ENCODE results near the gene CDA. TPM values are rescaled to one million over a fixed set of nuclear protein-coding genes. Genes with fewer than 3 reads are reported as not detected.

CDA gene
- total and polyA plus RNA-seq, 9 of the 15 experiments (the other 6 are each of a cell fraction or from before 2014, with no cell fraction given), result not detected

GRCh38 chr1:20593756-20594155, 4.9 kb downstream of the CDA start:
- WGBS (ENCODE audit: insufficient coverage, low coverage, missing lambda C conversion rate), result 6% methylated on average over 5 of the region's 5 CpGs
- Histone ChIP-seq H3K4me1 (replicated peaks in 1 of 2; ENCODE audit: control insufficient read depth in 2 of 2, insufficient read depth in 2 of 2, low read length in 2 of 2) (peaks cover under 1 to 6% of the 10 kb centered on the region in 2 experiments; a peak in 3 of 5 replicates), H3K79me2 (ENCODE audit: control insufficient read depth, insufficient read depth, low read length) (no peaks in the 10 kb centered on the region), H3K36me3 (ENCODE audit: control insufficient read depth, insufficient read depth, low read length) (no peaks in the 10 kb centered on the region), H3K4me2 (ENCODE audit: insufficient read depth, low read length) (no peak overlapping the region), H3K27ac (ENCODE audit: extremely low read depth, low read depth, low read length) (no peak overlapping the region), H2AFZ (ENCODE audit: low read depth, low read length) (no peak overlapping the region), H3K27me3 (ENCODE audit: control insufficient read depth in 2 of 2, insufficient read depth in 2 of 2, low read length in 2 of 2) (peaks cover 39 to 69% of the 10 kb centered on the region in 2 experiments), H3K4me3 (no peak overlapping the region), H3K9me3 (replicated peaks; ENCODE audit: control insufficient read depth, insufficient read depth, low read depth, low read length) (no peaks in the 10 kb centered on the region), H3K9me1 (ENCODE audit: control insufficient read depth, insufficient read depth, low read length) (no peaks in the 10 kb centered on the region), H3K9ac (ENCODE audit: insufficient read depth in 1 of 2, low read depth in 2 of 2, low read length in 2 of 2) (peak overlapping the region in 1 of 2 experiments; percentile 6; a peak in 1 of 4 replicates), H4K20me1 (replicated peaks; ENCODE audit: control insufficient read depth, insufficient read depth, low read length) (0 out of 2 replicates have a peak, but pooled peaks cover 7% of the 10 kb centered on the region)
- DNase-seq (ENCODE audit: extremely low read depth in 1 of 4, low spot score in 3 of 4) (no peak), ATAC-seq (no peak), FAIRE-seq (no peak)
- no TSS peak for BruUV-seq (replicated peaks)
- CTCF ChIA-PET (ENCODE audit: low intra/inter-chr PET ratio), result interaction anchor here (0.6 kb wide), 1 partner anchor 46 kb away, joined by 3 read pairs; no protein-coding TSS in a partner anchor
- in situ Hi-C loops (cut with MboI), result no loop called here
- intact Hi-C loops (cut with micrococcal nuclease), result no loop called here
- no peak for TF ChIP-seq ELK3 (CRISPR knock-in tag; IDR thresholded peaks at IDR 0.05)
- no peak for TF ChIP-seq POLR2H (tag; IDR thresholded peaks at IDR 0.05; ENCODE audit: low read depth)
- POLR2A ChIA-PET, result interaction anchor here (0.5 to 0.9 kb wide), 2 partner anchors 15 to 93 kb away, joined by 3 to 4 read pairs; no protein-coding TSS in a partner anchor

- H3K4me3 ChIP-seq, result no peak overlapping the region
- no peak overlapping the region for H2AFZ ChIP-seq (ENCODE audit: low read depth, low read length)
- no peak overlapping the region for H3K27ac ChIP-seq (ENCODE audit: extremely low read depth, low read depth, low read length)
- peak overlapping the region in 1 of 2 experiments; percentile 61; a peak in 1 of 4 replicates for H3K9ac ChIP-seq (ENCODE audit: insufficient read depth in 1 of 2, low read depth in 2 of 2, low read length in 2 of 2)
- BruUV-seq (replicated peaks), result no TSS peak
- peaks cover 37 to 59% of the 10 kb centered on the region in 2 experiments for H3K27me3 ChIP-seq (ENCODE audit: control insufficient read depth in 2 of 2, insufficient read depth in 2 of 2, low read length in 2 of 2)
- H3K79me2 ChIP-seq (ENCODE audit: control insufficient read depth, insufficient read depth, low read length), result no peaks in the 10 kb centered on the region
- no peak overlapping the region for H3K4me2 ChIP-seq (ENCODE audit: insufficient read depth, low read length)
- 0 out of 2 replicates have a peak, but pooled peaks cover 7% of the 10 kb centered on the region for H4K20me1 ChIP-seq (replicated peaks; ENCODE audit: control insufficient read depth, insufficient read depth, low read length)
- in situ Hi-C loops (cut with MboI) (no loop called here), intact Hi-C loops (cut with micrococcal nuclease) (no loop called here)
- no peak for DNase-seq (ENCODE audit: extremely low read depth in 1 of 4, low spot score in 3 of 4)
- H3K36me3 ChIP-seq (ENCODE audit: control insufficient read depth, insufficient read depth, low read length), result no peaks in the 10 kb centered on the region
- no peaks in the 10 kb centered on the region for H3K9me3 ChIP-seq (replicated peaks; ENCODE audit: control insufficient read depth, insufficient read depth, low read depth, low read length)
- 3% methylated on average over 11 of the region's 14 CpGs for WGBS (ENCODE audit: insufficient coverage, low coverage, missing lambda C conversion rate)
- no peak for ATAC-seq
- H3K9me1 ChIP-seq (ENCODE audit: control insufficient read depth, insufficient read depth, low read length), result no peaks in the 10 kb centered on the region
- no peak for TF ChIP-seq SNIP1 (IDR thresholded peaks at IDR 0.05; ENCODE audit: low read depth)
- TF ChIP-seq MBD2 (IDR thresholded peaks at IDR 0.05; ENCODE audit: borderline replicate concordance, low read depth), result no peak
- TF ChIP-seq SMAD1 (IDR thresholded peaks at IDR 0.05; ENCODE audit: low read depth, low read length, partially characterized antibody), result no peak
- no peak for TF ChIP-seq PURB (CRISPR knock-in tag; IDR thresholded peaks at IDR 0.05; ENCODE audit: low read depth)
- TF ChIP-seq PTRF (tag; IDR thresholded peaks at IDR 0.05), result no peak
- TF ChIP-seq NFE2L1 (tag; IDR thresholded peaks at IDR 0.05; ENCODE audit: borderline replicate concordance, low read depth), result no peak
- TF ChIP-seq PRMT5 (CRISPR knock-in tag; IDR thresholded peaks at IDR 0.05), result no peak
- TF ChIP-seq DLX4 (CRISPR knock-in tag; IDR thresholded peaks at IDR 0.05), result no peak
- no peak for FAIRE-seq
- ChIA-PET CTCF (ENCODE audit: low intra/inter-chr PET ratio) (no interaction called here), POLR2A (no interaction called here)
- H3K4me1 ChIP-seq (replicated peaks in 1 of 2; ENCODE audit: control insufficient read depth in 2 of 2, insufficient read depth in 2 of 2, low read length in 2 of 2), result no peaks in the 10 kb centered on the region
Measured at GRCh38 chr1:20594746-20595145, 5.8 kb downstream of the CDA start.
